IMR-90 (cell line): Measurements from ENCODE around the gene PTGDR2. TPM values are rescaled to one million over a fixed set of nuclear protein-coding genes. Genes with fewer than 3 reads are reported as not detected.

Source experiments
- ATAC-seq: fragments of 200-7000 bp; cut with Tn5 transposase; 2 replicates; pipeline ENCODE4 v1.9.1; 2020; ENCODE audit warnings: low read depth, mild to moderate bottlenecking, moderate library complexity
- BruUV-seq: library from RNA; stranded (reverse); fragments of 400-500 nt; replicated peaks from 2 replicates; lab custom pipeline; 2021; lab: Mats Ljungman, UMichigan
- CTCF ChIA-PET: fragments of 300-600 bp; formaldehyde crosslinking; extraction: SDS; loops from one replicate; lab custom pipeline; 2021; ENCODE audit warnings: antibody characterized with exemption; lab: Yijun Ruan, JAX
- POLR2A ChIA-PET: fragments of 300-600 bp; sonication (Branson Sonifier 250); formaldehyde crosslinking; loops from one replicate; lab custom pipeline; 2022; ENCODE audit warnings: antibody characterized with exemption; ENCODE audit not compliant: unreplicated experiment; lab: Charles Lee
- DNase-seq: peaks from one replicate; pipeline ENCODE4 v3.0.0; 2013
- H2AFZ ChIP-seq: replicated peaks from 2 replicates; pipeline ENCODE3; 2013; ENCODE audit warnings: low read length, mild to moderate bottlenecking; ENCODE audit not compliant: poor library complexity
- H2AK5ac ChIP-seq: 2 replicates; pipeline ENCODE4 v1.6.1; 2013; ENCODE audit warnings: low read depth, low read length, inconsistent platforms
- H2AK9ac ChIP-seq: replicated peaks from 2 replicates; pipeline ENCODE3; 2013; ENCODE audit warnings: mild to moderate bottlenecking, low read depth, low read length, moderate library complexity; ENCODE audit not compliant: poor library complexity
- H2BK120ac ChIP-seq: 2 replicates; pipeline ENCODE4 v1.6.1; 2013; ENCODE audit warnings: low read depth, low read length, inconsistent platforms
- H2BK15ac ChIP-seq: 3 replicates; pipeline ENCODE4 v1.6.1; 2013; ENCODE audit warnings: low read depth, low read length, inconsistent platforms
- H2BK20ac ChIP-seq: 2 replicates; pipeline ENCODE4 v1.6.1; 2013; ENCODE audit warnings: low read depth, mild to moderate bottlenecking, inconsistent platforms, low read length, moderate library complexity
- H2BK5ac ChIP-seq: 2 replicates; pipeline ENCODE4 v1.6.1; 2013; ENCODE audit warnings: mild to moderate bottlenecking, low read depth, low read length, inconsistent platforms; ENCODE audit not compliant: poor library complexity, severe bottlenecking
- H3K14ac ChIP-seq: replicated peaks from 2 replicates; pipeline ENCODE4 v1.6.1; 2013; ENCODE audit warnings: low read depth, low read length, inconsistent platforms
- H3K18ac ChIP-seq: 2 replicates; pipeline ENCODE4 v1.6.1; 2013; ENCODE audit warnings: low read depth, low read length, control low read depth
- H3K23ac ChIP-seq: 2 replicates; pipeline ENCODE4 v1.6.1; 2013; ENCODE audit warnings: low read depth, low read length, inconsistent platforms
- H3K27ac ChIP-seq: 2 replicates; pipeline ENCODE4 v1.5.1; 2013; ENCODE audit warnings: mild to moderate bottlenecking, control low read depth, low read length; ENCODE audit not compliant: insufficient read depth
- H3K27me3 ChIP-seq: 2 replicates; pipeline ENCODE4 v1.6.1; 2013; ENCODE audit warnings: low read length; ENCODE audit not compliant: control insufficient read depth, insufficient read depth
- H3K36me3 ChIP-seq: 2 replicates; pipeline ENCODE4 v1.6.1; 2013; ENCODE audit warnings: low read length, mixed read lengths; ENCODE audit not compliant: control insufficient read depth, insufficient read depth
- H3K4ac ChIP-seq: 2 replicates; pipeline ENCODE4 v1.6.1; 2013; ENCODE audit warnings: low read depth, low read length, inconsistent platforms
- H3K4me1 ChIP-seq: 2 replicates; pipeline ENCODE4 v1.6.1; 2013; ENCODE audit warnings: low read length, mixed read lengths; ENCODE audit not compliant: control insufficient read depth, insufficient read depth
- H3K4me2 ChIP-seq: 2 replicates; pipeline ENCODE4 v1.6.1; 2013; ENCODE audit warnings: low read depth, mild to moderate bottlenecking, control low read depth, low read length, moderate library complexity
- H3K4me3 ChIP-seq: 2 replicates; pipeline ENCODE4 v1.5.1; 2013; ENCODE audit warnings: low read depth, mild to moderate bottlenecking, control low read depth, low read length, moderate library complexity; ENCODE audit not compliant: insufficient read depth
- H3K56ac ChIP-seq: 2 replicates; pipeline ENCODE4 v1.6.1; 2013; ENCODE audit warnings: low read length, inconsistent platforms; ENCODE audit not compliant: insufficient read depth; ENCODE audit errors: extremely low read depth
- H3K79me1 ChIP-seq, 2 experiments: 2 replicates each; pipeline ENCODE4 v1.6.1; 2013; ENCODE audit warnings: low read length in 2 of 2, inconsistent platforms in 1 of 2, low read depth in 1 of 2
- H3K9ac ChIP-seq: 2 replicates; pipeline ENCODE4 v1.6.1; 2013; ENCODE audit warnings: low read depth, low read length, control low read depth
- H3K9me1 ChIP-seq: 2 replicates; pipeline ENCODE4 v1.6.1; 2013; ENCODE audit warnings: low read length, inconsistent platforms; ENCODE audit not compliant: insufficient read depth
- H3K9me3 ChIP-seq: 2 replicates; pipeline ENCODE4 v1.6.1; 2013; ENCODE audit warnings: low read length; ENCODE audit not compliant: control insufficient read depth, insufficient read depth
- H4K20me1 ChIP-seq: 2 replicates; pipeline ENCODE4 v1.6.1; 2013; ENCODE audit warnings: low read length, inconsistent platforms; ENCODE audit not compliant: insufficient read depth
- H4K5ac ChIP-seq: 2 replicates; pipeline ENCODE4 v1.6.1; 2013; ENCODE audit warnings: mild to moderate bottlenecking, low read depth, low read length, control low read depth
- H4K8ac ChIP-seq, 2 experiments: 2 replicates each; pipeline ENCODE4 v1.6.1; 2013; ENCODE audit warnings: low read depth in 2 of 2, low read length in 2 of 2, control low read depth in 1 of 2, inconsistent platforms in 1 of 2
- H4K91ac ChIP-seq: 2 replicates; pipeline ENCODE4 v1.6.1; 2013; ENCODE audit warnings: low read depth, low read length, inconsistent platforms; ENCODE audit not compliant: insufficient read depth
- BHLHE40 ChIP-seq: fragments of 150-350 bp; IDR thresholded peaks from 2 replicates; pipeline ENCODE4 v1.6.1; 2016; ENCODE audit warnings: mild to moderate bottlenecking, low read depth, low read length
- CEBPB ChIP-seq: IDR thresholded peaks from 2 replicates; pipeline ENCODE4 v1.6.1; 2012; ENCODE audit warnings: low read depth, low read length, improper control_type of control experiment
- CHD1 ChIP-seq: IDR thresholded peaks from 2 replicates; pipeline ENCODE4 v1.6.1; 2012; ENCODE audit warnings: low read depth, low read length, improper control_type of control experiment
- ELK1 ChIP-seq: fragments of 150-350 bp; IDR thresholded peaks from 2 replicates; pipeline ENCODE4 v1.6.1; 2016; ENCODE audit warnings: low read depth, mild to moderate bottlenecking, low read length, moderate library complexity, borderline replicate concordance
- FOS ChIP-seq: fragments of 150-350 bp; IDR thresholded peaks from 2 replicates; pipeline ENCODE4 v1.6.1; 2016; ENCODE audit warnings: low read depth, low read length
- MAFK ChIP-seq: IDR thresholded peaks from 2 replicates; pipeline ENCODE4 v1.6.1; 2012; ENCODE audit warnings: low read depth, low read length, improper control_type of control experiment
- MAZ ChIP-seq: IDR thresholded peaks from 2 replicates; pipeline ENCODE4 v1.6.1; 2012; ENCODE audit warnings: low read depth, mild to moderate bottlenecking, low read length, improper control_type of control experiment, moderate library complexity, borderline replicate concordance
- MXI1 ChIP-seq: IDR thresholded peaks from 2 replicates; pipeline ENCODE4 v1.6.1; 2012; ENCODE audit warnings: low read depth, mild to moderate bottlenecking, low read length, moderate library complexity, borderline replicate concordance
- NFE2L2 ChIP-seq: fragments of 150-350 bp; IDR thresholded peaks from 2 replicates; pipeline ENCODE4 v1.6.1; 2016; ENCODE audit warnings: low read depth, mild to moderate bottlenecking, low read length
- POLR2A ChIP-seq: IDR thresholded peaks from 2 replicates; pipeline ENCODE4 v1.6.1; 2012; ENCODE audit warnings: mild to moderate bottlenecking, low read depth, low read length
- RAD21 ChIP-seq: IDR thresholded peaks from 2 replicates; pipeline ENCODE4 v1.6.1; 2012; ENCODE audit warnings: low read length, improper control_type of control experiment
- RCOR1 ChIP-seq: IDR thresholded peaks from 2 replicates; pipeline ENCODE4 v1.6.1; 2012; ENCODE audit warnings: mild to moderate bottlenecking, low read length, improper control_type of control experiment; ENCODE audit not compliant: insufficient replicate concordance
- RFX5 ChIP-seq: IDR thresholded peaks from 2 replicates; pipeline ENCODE4 v1.8.0; 2012; ENCODE audit warnings: low read depth, mild to moderate bottlenecking, low read length, moderate library complexity
- SMC3 ChIP-seq: fragments of 150-350 bp; IDR thresholded peaks from 2 replicates; pipeline ENCODE4 v1.6.1; 2016; ENCODE audit warnings: low read depth, mild to moderate bottlenecking, antibody characterized with exemption, low read length, moderate library complexity
- WGBS, 2 experiments: methylation state at CpG; one replicate each; pipeline versions ENCODE4 v1.1.5 to v1.1.7; 2013; ENCODE audit warnings: missing lambda C conversion rate in 2 of 2; ENCODE audit not compliant: insufficient read length in 1 of 2; ENCODE audit errors: extremely low coverage in 2 of 2; 5-methylcytosine and 5-hydroxymethylcytosine counted together
- dilution Hi-C: fragments of 300-500 bp; cut with HindIII; formaldehyde crosslinking; loops from one replicate; pipeline ENCODE4 v1.14.3; 2018; ENCODE audit warnings: low sequenced_read_pairs; ENCODE audit not compliant: unreplicated experiment
- in situ Hi-C: fragments of 300-500 bp; cut with MboI; formaldehyde crosslinking; loops from 3 replicates; pipeline ENCODE4 v1.14.3; 2019; ENCODE audit warnings: low sequenced_read_pairs, inconsistent platforms, mixed read lengths
- intact Hi-C: fragments of 100-400 bp; cut with micrococcal nuclease; formaldehyde crosslinking; loops from 2 replicates; pipeline ENCODE4 v1.10.0; 2022
- polyA plus RNA-seq, 3 experiments: library from polyadenylated mRNA; depleted of rRNA; stranded (reverse); fragments of >200 nt; gene quantifications; 2 replicates each; pipeline ENCODE4 v1.2.3, GENCODE V29; 2012; ENCODE audit warnings: low replicate concordance in 1 of 3
- total RNA-seq: library from RNA; depleted of rRNA; stranded (reverse); fragments of >200 nt; gene quantifications from 2 replicates; pipeline ENCODE4 v1.2.3, GENCODE V29; 2012
- TF ChIP-seq, protein P1 (sequence below): fragments of 150-350 bp; IDR thresholded peaks from 2 replicates; pipeline ENCODE4 v1.6.1; 2017; ENCODE audit warnings: mild to moderate bottlenecking, antibody characterized with exemption, low read length, low read depth
- TF ChIP-seq, protein P2 (sequence below): conservative IDR thresholded peaks from 2 replicates; pipeline ENCODE4 v1.5.1; 2012; ENCODE audit warnings: mild to moderate bottlenecking, low read depth, low read length, improper control_type of control experiment

The PTGDR2 gene
- total and polyA plus RNA-seq, 2 of the 4 experiments (the other 2 are of a cell fraction) = under 0.01 to 0.12 TPM

GRCh38 chr11:60813324-60813723 is 42.4 kb downstream of the PTGDR2 start:
- H3K36me3 ChIP-seq = no peaks in the 10 kb centered on the region
- CTCF ChIA-PET = interaction anchor here (0.8 kb wide), 1 partner anchor 86 kb away, joined by 3 read pairs; no protein-coding TSS in a partner anchor
- dilution Hi-C loops (no loop called here), in situ Hi-C loops (no loop called here), intact Hi-C loops (no loop called here)
- no peaks in the 10 kb centered on the region for H3K79me1 ChIP-seq
- POLR2A ChIA-PET = no interaction called here
- no peak overlapping the region for H2BK20ac ChIP-seq
- H2BK120ac ChIP-seq = no peak overlapping the region
- no peak overlapping the region for H3K56ac ChIP-seq
- H3K14ac ChIP-seq = no peak overlapping the region
- no peak overlapping the region for H3K18ac ChIP-seq
- no peak overlapping the region for H4K91ac ChIP-seq
- H4K8ac ChIP-seq = no peak overlapping the region
- no peak overlapping the region for H3K9ac ChIP-seq
- no peak overlapping the region for H2AK9ac ChIP-seq
- H3K4ac ChIP-seq = no peak overlapping the region
- no peak overlapping the region for H2BK15ac ChIP-seq
- no peaks in the 10 kb centered on the region for H3K9me1 ChIP-seq
- H2AK5ac ChIP-seq = no peak overlapping the region
- no peak overlapping the region for H3K4me2 ChIP-seq
- TF ChIP-seq CHD1 = no peak
- no peak for TF ChIP-seq RCOR1
- no peak for TF ChIP-seq MAZ
- TF ChIP-seq CEBPB = no peak
- no peak for TF ChIP-seq NFE2L2
- TF ChIP-seq BHLHE40 = no peak
- TF ChIP-seq POLR2A = no peak
- TF ChIP-seq ELK1 = no peak
- TF ChIP-seq FOS = no peak
- TF ChIP-seq RAD21 = no peak
- TF ChIP-seq RFX5 = no peak
- TF ChIP-seq MAFK = no peak
- TF ChIP-seq MXI1 = no peak
- TF ChIP-seq, protein P1, sequence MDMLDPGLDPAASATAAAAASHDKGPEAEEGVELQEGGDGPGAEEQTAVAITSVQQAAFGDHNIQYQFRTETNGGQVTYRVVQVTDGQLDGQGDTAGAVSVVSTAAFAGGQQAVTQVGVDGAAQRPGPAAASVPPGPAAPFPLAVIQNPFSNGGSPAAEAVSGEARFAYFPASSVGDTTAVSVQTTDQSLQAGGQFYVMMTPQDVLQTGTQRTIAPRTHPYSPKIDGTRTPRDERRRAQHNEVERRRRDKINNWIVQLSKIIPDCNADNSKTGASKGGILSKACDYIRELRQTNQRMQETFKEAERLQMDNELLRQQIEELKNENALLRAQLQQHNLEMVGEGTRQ = no peak
- no peak for TF ChIP-seq SMC3
- TF ChIP-seq, protein P2, sequence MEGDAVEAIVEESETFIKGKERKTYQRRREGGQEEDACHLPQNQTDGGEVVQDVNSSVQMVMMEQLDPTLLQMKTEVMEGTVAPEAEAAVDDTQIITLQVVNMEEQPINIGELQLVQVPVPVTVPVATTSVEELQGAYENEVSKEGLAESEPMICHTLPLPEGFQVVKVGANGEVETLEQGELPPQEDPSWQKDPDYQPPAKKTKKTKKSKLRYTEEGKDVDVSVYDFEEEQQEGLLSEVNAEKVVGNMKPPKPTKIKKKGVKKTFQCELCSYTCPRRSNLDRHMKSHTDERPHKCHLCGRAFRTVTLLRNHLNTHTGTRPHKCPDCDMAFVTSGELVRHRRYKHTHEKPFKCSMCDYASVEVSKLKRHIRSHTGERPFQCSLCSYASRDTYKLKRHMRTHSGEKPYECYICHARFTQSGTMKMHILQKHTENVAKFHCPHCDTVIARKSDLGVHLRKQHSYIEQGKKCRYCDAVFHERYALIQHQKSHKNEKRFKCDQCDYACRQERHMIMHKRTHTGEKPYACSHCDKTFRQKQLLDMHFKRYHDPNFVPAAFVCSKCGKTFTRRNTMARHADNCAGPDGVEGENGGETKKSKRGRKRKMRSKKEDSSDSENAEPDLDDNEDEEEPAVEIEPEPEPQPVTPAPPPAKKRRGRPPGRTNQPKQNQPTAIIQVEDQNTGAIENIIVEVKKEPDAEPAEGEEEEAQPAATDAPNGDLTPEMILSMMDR = no peak
- no peaks in the 10 kb centered on the region for H3K4me1 ChIP-seq
- no peak overlapping the region for H3K23ac ChIP-seq
- DNase-seq (no peak), ATAC-seq (no peak)
- no TSS peak for BruUV-seq
- H2BK5ac ChIP-seq = no peak overlapping the region
- H2AFZ ChIP-seq = no peak overlapping the region
- no CpG with 5 or more reads among the region's 1 CpG for WGBS, 2 experiments
- H4K5ac ChIP-seq = no peak overlapping the region
- peaks cover 8% of the 10 kb centered on the region for H3K9me3 ChIP-seq
- no peak overlapping the region for H3K4me3 ChIP-seq
- no peak overlapping the region for H3K27ac ChIP-seq
- no peaks in the 10 kb centered on the region for H4K20me1 ChIP-seq
- H3K27me3 ChIP-seq = peaks cover 10% of the 10 kb centered on the region
